NK-92 (cell line): ENCODE results near the gene MLNR.

ENCODE experiments used
- DNase-seq: peaks from one replicate; lab custom pipeline; 2025; ENCODE audit not compliant: unreplicated experiment; lab: John Stamatoyannopoulos, UW

Gene MLNR

DNA sequence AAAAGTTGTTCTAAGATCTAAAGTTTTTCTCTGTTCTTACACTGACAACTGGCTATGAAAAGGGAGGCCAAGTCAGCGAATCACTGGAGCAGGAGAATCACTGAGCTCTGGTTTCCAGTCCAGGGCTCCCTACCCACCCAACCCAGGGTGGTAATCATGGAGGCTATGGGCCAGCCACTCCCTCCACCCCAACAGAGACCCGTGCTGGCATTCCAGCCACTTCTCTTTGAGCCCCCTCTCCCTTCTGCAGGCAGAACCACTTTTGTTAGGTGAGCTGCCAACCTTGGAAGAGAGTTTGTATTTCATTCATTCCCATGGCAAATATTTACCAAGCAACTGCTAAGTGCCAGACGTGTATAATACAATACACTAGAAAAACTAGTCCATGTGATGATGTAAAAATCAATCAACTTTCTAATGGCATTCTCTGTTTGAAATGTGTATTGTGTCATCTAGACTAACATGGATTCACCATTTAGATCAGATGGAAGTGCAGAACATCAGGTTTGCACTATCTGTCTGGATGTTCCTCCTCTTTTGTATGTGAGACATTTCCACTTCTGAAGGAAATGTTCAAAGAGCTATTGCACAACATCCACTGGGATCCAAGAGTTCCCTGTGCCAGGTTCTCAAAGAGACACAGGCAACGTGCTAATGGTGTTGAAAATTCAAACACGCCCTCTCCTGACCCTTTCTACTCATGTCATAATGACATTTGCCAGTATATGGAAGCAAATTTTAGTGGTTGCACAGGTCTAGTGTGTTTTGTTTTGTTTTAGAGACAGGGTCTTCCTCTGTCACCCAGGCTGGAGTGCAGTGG, 5.3 kb downstream of the MLNR start:
- no peak for DNase-seq

DNA sequence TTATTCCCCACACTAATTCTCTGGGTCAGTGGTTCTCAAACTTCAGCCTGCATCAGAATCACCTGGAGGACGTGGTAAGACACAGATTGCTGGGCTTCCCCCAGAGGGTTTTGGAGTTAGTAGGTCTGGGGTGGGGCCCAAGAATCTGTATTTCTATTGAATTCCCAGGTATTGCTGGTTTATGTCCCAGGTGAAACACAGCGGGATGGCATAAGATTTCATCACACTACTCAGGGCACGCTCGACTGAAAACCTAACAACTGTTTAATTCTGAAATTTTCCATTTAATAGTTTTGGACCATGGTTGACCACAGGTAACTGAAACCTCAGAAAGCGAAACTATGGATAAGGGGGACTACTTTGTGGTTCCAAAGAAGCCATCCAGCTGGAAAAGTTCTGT, 6.5 kb downstream of the MLNR start:
- DNase-seq, result no peak

DNA sequence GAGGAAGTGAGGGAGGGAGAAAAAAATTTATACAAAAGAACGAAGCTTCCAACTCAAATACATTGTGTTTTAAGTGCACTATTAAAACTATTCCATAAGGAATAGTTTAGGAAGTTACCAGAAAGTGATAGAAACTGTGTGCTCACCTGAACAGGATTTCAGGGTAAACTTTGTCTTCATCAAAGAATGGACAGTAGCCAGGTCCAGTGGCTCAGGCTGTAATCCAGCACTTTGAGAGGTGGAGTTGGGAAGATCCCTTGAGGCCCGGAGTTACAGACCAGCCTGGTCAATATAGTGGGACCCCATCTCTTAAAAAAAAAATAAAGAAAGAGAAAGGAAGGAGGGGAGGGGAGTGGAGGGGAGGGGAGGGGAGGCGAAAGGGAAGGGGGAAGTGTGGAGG, 14.6 kb downstream of the MLNR start:
- DNase-seq, result no peak

GRCh38 chr13:49235856-49236431, 15.8 kb downstream of the MLNR start:
- DNase-seq, result no peak

GRCh38 chr13:49238621-49239020, 18.5 kb downstream of the MLNR start:
- DNase-seq, result no peak

- no peak for DNase-seq
Measured at GRCh38 chr13:49240017-49240416, 19.9 kb downstream of the MLNR start.

GRCh38 chr13:49241296-49241695, 21.2 kb downstream of the MLNR start:
- no peak for DNase-seq

- no peak for DNase-seq
Measured at GRCh38 chr13:49245101-49245500, 25.0 kb downstream of the MLNR start.

DNA sequence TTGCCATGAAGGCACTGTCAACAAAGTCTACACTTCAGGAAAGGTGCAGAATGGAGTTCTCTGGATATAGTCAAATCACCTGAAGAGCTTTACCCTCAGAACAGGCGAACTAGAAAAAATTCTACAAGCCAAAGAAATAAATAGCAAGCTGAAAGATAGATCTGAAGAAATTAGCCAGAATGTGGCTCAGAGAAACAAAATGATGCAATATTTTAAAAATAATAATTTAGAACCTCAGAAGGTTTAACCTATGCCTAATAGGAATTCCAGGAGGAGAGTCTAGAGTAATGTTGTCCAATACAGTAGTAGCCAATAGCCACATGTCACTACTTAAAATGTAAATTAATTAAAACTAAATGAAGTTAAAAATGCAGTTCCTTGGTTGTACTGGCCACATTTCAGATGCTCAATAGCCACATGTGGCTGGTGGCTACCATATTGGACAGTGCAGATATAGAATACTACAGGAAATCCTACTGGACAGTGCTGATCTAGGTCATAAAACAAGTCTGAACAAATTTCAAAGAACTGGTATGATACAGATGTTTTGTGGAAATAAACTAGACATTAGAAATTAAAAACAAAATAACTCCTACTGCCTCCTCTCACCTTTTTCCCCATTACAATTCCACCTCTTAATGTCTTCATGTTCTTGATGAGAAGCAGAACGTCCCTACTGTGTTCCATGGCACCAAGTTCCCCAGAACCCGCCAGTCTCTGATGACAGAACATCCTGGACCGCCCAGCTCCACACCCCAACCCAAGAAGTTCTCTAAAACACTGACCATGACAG, 26.9 kb downstream of the MLNR start:
- no peak for DNase-seq

DNA sequence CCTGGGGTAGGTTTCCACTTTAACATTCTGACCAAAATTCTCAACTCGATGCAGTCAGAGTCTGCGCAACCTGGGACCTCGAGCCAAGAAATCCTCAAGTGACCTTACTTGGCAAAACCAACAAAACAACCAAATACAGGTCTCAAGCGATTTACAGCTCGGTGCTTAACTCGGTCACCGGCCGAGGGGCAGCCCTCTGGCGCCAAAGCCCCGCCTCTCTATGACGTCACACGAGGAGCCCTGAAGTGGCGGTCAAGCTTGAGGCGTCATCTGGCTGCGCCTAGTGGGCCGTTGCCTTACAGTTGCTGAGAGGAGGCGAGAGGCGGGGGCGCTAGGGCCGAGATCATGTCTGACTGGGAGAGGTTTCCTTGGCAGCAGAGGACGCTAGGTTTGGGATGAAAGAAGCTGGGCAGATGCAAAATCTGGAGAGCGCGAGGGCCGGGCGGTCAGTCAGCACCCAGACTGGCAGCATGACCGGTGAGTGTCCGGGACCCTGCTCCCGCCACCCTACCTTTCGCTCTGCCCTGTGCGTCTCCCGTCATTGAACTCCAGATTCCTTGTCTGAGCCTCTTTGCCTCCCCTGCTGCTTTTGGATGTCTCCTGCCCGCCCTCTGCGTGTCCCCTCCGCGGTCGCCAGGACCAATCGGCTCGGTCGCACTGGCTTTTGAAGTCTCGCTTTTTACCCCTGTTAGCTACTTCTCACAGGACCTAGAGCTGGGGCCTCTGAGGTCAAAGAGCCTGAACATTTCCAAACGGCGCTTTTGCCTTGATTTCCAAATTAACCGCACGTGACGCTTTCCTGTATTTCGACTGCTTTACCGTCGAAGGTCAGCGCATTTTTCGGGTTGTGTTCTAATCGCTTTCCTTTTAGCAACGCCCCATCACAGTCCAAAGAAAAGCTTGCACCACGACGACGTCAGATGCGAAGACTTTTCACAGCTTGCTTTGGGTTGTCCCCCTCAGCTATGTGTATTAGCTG, 27.8 kb downstream of the MLNR start, which contains the start of gene CDADC1:
CDADC1 (plus strand) TSS at position 283 of the 979 bp plus-strand sequence; CDS start at position 396, 113 bp downstream.
- DNase-seq, result peak; percentile 29

DNA sequence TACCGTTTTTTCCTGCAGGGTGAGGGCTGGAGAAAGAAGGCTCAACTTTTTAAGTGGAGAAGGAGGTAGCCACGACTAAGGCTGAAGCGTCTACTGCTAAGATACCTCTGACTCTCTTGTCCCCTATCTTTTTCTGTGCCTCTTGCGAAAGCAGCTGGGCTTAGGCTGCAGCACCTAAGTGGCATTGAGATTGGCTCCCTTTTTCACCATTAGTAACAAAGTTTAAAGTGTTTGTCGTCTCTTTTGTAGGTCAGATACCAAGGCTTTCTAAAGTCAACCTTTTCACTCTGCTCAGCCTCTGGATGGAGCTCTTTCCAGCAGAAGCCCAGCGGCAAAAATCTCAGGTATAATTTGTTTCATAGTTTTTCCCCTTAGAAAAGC, 28.5 kb downstream of the MLNR start:
- DNase-seq, result no peak

DNA sequence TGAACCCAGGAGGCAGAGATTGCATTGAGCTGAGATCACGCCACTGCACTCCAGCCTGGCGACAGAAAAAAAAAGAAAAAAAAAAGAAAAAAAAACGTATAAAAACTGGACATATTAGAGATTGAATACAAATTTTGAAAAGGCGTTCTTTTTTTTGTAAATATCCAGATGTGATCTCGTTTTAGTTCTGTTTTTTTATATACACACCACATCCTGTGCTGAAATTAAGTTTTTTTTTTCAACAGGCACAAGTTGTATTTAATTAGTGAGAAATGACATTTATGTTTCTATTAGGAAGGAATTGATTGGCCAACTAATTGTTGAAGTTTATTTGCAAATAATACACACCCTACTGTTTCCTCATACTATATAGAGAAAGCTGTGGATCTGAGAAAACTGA, 31.2 kb downstream of the MLNR start:
- DNase-seq, result no peak

GRCh38 chr13:49253310-49253709, 33.2 kb downstream of the MLNR start:
- DNase-seq, result no peak

DNA sequence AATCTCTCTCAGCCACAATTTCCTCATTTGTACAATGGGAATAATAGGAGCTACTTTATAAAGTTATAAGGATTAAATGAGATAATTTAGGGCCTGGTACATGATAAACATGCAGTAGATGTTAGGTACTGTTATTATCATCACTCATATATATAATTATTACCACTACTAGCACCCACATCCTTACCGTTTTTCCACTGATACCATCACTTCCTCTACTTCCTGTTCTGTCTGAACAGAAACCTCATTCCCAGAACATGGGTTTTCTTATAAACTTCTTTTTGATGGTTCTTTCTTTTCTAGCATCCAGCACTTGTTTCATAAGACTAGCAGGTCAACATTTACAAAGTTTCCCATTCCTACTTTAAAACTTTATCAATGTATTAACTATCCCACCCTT, 33.9 kb downstream of the MLNR start:
- DNase-seq, result no peak

GRCh38 chr13:49256841-49257240, 36.7 kb downstream of the MLNR start:
- no peak for DNase-seq

DNA sequence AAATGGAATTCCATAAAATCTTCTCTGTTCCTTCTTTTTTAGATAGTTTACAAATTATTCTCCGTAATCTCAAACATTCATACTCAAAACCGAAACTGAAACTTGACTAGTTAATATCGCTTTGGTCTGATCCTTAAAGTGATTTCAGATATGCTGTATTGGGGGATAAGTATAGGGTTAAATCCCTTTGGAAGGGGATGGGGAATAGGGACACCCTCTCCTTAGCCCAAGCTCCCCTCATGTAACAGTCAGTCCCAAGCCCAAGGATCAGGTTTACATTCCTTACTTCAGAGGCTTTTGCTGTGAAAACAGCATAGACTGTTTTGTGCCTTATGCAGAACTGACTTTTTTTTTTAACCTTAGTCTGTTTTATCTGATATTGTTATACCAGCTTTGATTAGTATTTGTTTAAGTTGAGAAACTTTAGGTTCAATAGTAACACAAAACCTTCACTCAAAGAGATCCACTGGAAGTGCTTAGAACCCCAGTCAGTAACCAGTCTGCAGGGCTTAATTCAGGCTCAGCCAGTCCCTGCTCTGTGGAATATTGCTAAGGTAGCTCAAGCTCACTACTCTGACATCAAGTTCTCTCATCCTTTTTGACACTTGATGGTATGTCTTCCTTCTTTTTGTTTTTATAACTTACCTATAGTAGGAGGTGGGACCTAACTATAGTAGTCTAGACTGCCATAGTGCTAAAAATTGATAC, 38.1 kb downstream of the MLNR start:
- no peak for DNase-seq

DNA sequence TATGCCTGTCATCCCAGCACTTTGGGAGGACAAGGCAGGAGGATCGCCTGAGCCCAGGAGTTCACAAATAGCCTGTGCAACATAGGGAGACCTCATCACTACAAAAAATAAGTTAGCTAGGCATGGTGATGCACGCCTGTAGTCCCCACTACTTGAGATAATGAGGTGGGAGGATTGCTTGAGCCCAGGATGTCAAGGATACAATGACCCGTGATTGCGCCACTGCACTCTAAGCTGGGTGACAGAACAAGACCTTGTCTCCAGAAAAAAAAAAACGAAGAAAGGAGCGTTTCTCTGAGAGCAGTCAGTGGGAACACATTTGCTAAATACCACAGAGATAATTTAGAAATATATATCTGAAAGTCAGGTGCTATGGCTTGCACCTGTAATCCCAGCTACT, 39.4 kb downstream of the MLNR start:
- DNase-seq, result no peak

DNA sequence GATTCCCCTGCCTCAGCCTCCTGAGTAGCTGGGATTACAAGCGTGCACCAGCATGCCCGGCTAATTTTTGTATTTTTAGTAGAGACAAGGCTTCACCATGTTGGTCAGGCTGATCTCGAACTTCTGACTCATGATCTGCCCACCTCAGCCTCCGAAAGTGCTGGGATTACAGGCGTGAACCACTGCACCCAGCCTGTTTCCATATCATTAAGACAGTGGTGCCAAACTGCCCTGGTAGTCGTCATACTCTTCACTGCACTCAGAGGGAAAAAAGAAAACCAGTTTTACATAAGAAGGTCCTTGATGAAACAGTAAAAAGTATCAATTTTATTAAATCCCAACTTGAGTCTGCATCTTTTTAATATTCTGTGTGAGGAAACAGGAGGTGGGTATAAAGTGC, 42.5 kb downstream of the MLNR start:
- no peak for DNase-seq

DNA sequence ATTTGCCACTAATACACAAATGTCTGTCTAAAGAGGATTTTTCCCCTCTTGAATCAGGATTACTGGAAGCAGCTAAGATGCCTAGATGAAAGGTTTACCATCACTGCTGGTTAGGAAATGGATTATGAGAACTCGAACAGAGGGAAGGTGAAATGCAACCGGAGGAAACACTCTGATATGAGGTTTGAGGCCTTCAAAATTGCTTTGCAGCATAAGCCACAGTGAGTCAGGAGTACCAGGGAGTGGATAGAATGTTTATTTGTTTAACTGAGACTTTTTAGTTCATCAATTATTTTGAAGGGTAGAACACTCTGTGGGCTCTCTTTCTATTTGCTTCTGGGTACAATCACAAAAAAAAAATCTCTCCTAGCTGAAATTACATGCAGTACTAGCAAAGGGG, 45.7 kb downstream of the MLNR start:
- DNase-seq, result no peak

- DNase-seq, result no peak
Measured at GRCh38 chr13:49271264-49271663, 51.1 kb downstream of the MLNR start.
